22Rv1 (cell line): ENCODE data around the gene CRKL.

Experiments
- CTCF ChIP-seq: fragments of 450-650 bp; IDR thresholded peaks from 2 replicates; pipeline ENCODE4 v1.5.1; 2017; ENCODE audit warnings: mild to moderate bottlenecking
- ZFX ChIP-seq: fragments of 450-650 bp; IDR thresholded peaks from 2 replicates; pipeline ENCODE4 v1.6.1; 2017; ENCODE audit warnings: antibody characterized with exemption, borderline replicate concordance

- no peak for TF ChIP-seq CTCF
- no peak for TF ChIP-seq ZFX
These were observed 53.9 kb downstream of the CRKL start for GRCh38 chr22:20970939-20971657.
